GM18511 (cell line): ENCODE results near the gene NBPF1.
"Not testable (repeated sequence)": the region's sequence is repeated elsewhere in the genome, so short reads cannot be mapped to it uniquely, and the experiment has no call there.

Experiments used
- ATAC-seq: cut with Tn5 transposase; IDR thresholded peaks from one replicate; pipeline ENCODE4 v1.9.1; 2021; ENCODE audit warnings: mild to moderate bottlenecking, moderate library complexity; ENCODE audit not compliant: unreplicated experiment

Gene NBPF1

GRCh38 chr1:16553244-16553643, 60.1 kb downstream of the NBPF1 start:
- ATAC-seq = not testable (repeated sequence)

- not testable (repeated sequence) for ATAC-seq
These were observed 63.0 kb downstream of the NBPF1 start for GRCh38 chr1:16550212-16550918.

DNA sequence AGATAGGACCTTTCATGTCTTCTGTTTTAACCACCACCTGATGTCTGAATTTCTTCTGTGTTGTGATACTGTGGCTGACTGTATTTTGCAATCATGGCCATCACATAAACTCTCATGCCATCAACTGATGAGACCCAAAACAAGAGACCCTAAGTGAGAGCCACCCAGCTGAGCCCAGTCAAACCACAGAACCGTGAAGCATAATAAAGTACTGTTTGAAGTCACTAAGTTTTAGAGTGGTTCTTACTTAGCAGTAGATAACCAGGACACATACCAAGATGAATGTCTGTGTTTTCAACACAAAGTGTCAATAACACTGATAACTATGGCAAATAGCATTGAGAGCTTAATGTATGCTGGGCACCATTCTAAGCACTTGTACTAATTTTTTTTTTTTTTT, 63.8 kb downstream of the NBPF1 start:
- not testable (repeated sequence) for ATAC-seq

GRCh38 chr1:16547502-16548241, 65.7 kb downstream of the NBPF1 start:
- ATAC-seq = not testable (repeated sequence)

DNA sequence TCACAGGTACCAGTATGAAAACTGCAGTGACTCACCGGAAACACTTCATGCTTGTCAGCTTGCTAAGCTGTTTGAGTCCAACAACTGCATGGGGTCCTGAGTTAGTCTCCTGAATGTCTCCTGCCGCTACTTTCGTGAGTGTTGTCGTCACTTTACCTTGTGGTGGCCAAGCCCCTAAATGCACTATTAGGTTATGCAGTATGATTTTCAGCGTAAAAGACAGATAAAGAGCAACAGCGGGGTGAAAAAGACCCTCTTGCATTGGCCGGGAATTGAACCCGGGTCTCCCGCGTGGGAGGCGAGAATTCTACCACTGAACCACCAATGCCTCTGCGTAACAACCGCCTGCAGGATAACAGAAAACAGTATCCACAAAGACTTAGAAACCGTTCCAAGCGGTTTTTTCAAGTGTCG, 67.7 kb downstream of the NBPF1 start:
- not testable (repeated sequence) for ATAC-seq

DNA sequence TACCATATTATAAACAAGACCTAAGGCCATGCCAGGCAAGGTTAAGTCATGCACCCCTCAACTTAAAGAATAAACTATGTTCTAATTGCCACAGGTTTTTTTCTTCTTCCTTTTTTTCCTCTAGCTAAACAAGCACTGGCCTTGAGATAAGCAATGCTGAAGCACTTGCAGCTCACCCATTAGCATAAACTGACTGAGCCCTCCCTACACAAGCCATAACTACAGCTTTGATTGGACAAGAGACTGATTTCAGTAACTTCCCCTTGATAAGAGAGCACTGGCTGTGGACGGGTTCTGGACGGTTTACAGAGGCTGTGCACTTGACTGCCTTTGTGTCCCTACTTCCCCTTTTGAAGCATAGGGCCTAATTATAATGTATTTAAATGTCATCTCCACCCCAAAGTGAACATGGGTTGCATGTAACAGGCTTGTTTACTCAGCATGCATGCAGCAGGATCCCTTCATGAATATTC, 72.9 kb downstream of the NBPF1 start:
- not testable (repeated sequence) for ATAC-seq

- not testable (repeated sequence) for ATAC-seq
These were observed 75.8 kb downstream of the NBPF1 start for GRCh38 chr1:16537528-16537927.

DNA sequence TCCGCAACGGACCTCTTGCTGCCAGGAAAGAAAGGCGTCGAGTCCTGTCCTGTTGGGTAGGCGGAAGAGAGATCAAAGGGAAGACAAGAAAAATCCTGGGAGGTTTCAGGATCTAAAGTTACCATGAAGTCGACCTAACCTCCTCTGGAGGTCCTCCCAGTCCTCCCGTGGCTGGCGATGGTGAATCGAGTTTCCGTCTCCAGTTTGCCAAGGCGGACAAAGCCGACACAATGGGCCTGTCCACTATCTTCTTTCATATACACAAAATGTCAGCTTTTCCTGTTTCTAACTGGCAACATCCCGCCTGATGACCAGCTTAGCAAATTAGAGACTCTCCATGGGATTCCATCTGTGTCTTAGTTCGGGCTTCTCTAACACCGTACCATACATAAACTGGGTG, 76.6 kb downstream of the NBPF1 start:
- ATAC-seq = not testable (repeated sequence)

DNA sequence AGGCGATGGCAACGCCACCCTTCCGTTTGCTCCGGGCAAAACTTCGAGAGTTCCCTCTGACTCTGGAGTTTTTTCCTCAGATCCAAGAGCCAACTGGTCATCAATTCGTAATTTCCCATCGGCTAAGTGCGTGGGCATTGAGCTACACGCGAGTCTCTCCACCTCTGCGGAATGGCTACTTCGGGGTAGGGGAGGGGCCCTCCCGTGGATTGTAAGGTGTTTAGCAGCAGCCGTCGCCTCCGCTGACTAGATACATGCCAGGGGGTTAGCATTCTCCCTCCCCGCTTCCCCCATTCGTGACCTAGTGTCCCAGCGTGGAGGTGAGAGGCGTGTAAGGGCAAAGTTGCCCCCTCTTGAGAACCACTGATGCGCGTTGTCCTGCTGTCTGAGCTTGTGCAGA, 77.5 kb downstream of the NBPF1 start:
- ATAC-seq = not testable (repeated sequence)

- not testable (repeated sequence) for ATAC-seq
These were observed 77.9 kb downstream of the NBPF1 start for GRCh38 chr1:16535487-16535886.

DNA sequence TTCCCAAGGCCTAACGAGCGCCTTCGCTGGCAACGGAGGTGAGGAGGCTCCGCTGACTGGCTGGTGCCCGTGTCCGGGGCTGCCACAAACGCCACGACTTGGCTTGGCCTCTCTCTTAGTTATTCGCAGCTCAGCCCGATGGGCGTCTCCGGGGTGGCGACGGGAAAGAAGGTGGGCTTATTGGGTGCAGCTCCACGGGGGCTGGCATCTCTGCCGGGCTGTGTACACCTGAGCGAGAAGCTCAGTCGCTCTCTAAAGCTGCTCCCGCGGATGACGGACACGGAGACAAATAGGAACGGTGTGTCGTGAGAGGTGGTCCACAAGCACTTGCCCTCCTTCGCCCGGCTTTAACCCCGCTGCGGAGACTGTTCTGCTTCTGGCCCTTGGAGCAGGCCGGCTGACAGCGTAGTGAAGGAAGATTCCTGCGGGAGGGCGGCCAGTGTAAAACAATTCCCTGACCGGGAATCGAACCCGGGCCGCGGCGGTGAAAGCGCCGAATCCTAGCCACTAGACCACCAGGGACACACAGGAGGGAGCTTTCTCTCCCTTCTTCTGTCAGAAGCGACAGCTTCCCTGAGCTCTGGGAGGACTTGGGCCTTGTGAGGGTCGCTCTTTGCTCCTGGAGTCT, 78.4 kb downstream of the NBPF1 start:
- not testable (repeated sequence) for ATAC-seq

DNA sequence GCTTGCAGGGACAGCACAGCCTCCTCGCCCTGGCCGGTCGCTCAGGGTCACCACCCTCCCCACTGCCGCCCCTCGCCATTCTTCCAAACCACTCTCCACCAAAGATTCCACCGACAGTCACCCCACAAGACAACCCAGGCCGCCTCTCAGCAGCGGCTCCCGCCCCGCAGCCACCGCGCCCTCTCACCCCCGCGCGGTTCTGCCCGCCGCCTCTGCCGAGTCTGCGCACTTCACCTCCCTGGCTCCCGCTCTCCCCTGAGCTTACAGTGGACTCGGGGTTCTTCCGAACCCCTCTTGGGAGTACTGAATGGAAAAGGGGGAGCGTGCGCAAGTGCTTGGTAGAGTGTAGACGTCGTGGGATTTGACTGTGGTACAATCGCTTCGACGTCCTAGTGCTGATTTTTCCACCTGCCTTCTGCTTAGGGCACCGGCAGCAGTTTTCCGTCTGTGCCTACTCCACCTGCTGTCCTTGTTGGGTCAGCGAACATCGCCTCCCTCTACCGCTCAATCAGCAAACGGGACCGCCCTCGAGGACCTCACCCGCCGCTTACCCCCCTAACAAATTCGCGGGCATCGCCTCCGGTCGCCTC, 79.0 kb downstream of the NBPF1 start:
- ATAC-seq = not testable (repeated sequence)

- not testable (repeated sequence) for ATAC-seq
These were observed 81.0 kb downstream of the NBPF1 start for GRCh38 chr1:16532235-16532991.

GRCh38 chr1:16528338-16528737, 85.0 kb downstream of the NBPF1 start:
- ATAC-seq = not testable (repeated sequence)

DNA sequence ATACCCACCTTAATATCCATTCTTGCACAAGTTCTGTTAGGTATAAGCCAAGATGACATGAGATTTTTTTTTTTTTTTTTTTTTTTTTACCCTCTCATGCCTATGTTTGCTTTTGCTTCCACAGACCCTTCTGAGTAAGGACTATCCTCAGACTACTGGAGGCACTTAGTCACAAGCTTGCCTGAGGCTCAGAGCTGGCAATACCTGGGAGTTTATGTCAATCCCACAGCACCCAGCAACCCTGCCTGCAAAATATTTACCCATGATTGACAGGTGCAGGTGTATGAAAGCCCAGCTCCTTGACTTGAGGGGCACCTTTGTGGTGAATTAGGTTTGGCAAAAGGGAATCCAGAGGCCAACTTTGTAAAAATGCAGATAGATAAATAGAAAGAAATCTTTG, 87.6 kb downstream of the NBPF1 start:
- not testable (repeated sequence) for ATAC-seq

GRCh38 chr1:16521679-16522078, 91.7 kb downstream of the NBPF1 start:
- not testable (repeated sequence) for ATAC-seq

DNA sequence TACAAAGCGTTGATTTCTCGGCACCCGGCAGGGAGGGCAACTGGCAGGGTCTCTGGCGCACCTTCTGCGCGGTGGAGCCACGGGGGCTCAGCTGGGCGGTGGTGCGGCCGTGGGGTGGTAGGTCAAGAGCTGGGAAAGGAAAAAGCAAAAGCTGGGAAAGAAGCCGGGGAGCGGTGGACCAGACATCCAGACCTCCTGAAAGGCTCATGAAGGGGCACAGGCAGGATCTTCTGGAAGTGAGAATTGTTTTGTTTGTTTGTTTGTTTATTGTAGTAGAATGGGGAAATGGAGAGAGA, 92.1 kb downstream of the NBPF1 start:
- no peak for ATAC-seq

- ATAC-seq = not testable (repeated sequence)
These were observed 92.7 kb downstream of the NBPF1 start for GRCh38 chr1:16520435-16521287.

DNA sequence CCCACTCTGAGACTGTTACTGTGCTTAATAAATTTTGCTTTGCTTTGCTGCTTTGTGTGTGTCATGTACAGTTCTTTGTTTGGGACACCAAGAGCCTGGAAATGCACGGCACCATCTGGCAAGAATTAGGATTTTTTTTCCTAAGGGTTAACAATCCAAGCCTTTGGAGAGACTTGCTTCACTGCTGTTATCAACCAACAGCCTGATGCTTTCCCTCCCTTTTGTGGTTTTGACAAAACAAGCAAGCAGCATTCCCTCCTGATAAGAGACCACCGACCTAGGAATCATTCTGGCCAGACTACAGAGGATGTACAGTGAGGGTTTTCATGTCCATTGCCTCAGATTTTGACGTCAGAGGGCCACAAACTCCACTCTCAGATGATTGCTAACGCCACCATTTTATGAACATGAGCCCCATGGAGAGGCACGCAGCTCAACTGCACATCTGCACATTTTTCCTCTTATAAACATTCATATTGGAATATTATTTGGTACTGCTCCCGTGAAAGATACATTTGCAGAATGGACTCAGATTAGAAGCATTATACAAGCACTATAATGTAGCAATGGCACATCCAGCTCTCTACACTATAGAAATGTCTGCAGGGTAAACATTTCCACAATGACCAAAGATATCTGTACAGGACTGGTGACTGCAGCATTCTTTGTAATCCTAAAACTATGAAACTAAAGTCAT, 94.0 kb downstream of the NBPF1 start:
- ATAC-seq = not testable (repeated sequence)
